Thyroid gland (tissue), 4 donors: ENCODE data around the gene CA10. TPM values are rescaled to one million over a fixed set of nuclear protein-coding genes. Genes with fewer than 3 reads are reported as not detected.

Experiments used
- DNase-seq, 2 donors: peaks; one replicate each; pipeline ENCODE4 v3.0.0-alpha.2; 2019
- H3K27ac ChIP-seq, 3 donors: fragments of 200-600 bp; sonication (generic); 1 replicate in 2 of 3; 2 replicates in 1 of 3; pipeline ENCODE4 v1.5.1; 2016 to 2019; ENCODE audit warnings: mild to moderate bottlenecking in 1 of 3, moderate library complexity in 1 of 3
- H3K27me3 ChIP-seq: fragments of 200-600 bp; sonication (generic); one replicate; pipeline ENCODE4 v1.5.1; 2019
- H3K36me3 ChIP-seq, 2 donors: fragments of 200-600 bp; sonication (generic); one replicate each; pipeline ENCODE4 v1.5.1; 2016 to 2019
- H3K4me1 ChIP-seq, 2 donors: fragments of 200-600 bp; sonication (generic); one replicate each; pipeline ENCODE4 v1.5.1; 2017 to 2019
- H3K4me3 ChIP-seq, 3 donors: fragments of 200-600 bp; sonication (generic); replicated peaks in 1 of 3; 1 replicate in 2 of 3; 2 replicates in 1 of 3; pipeline ENCODE4 v1.5.1; 2016; ENCODE audit warnings: mild to moderate bottlenecking in 1 of 3
- H3K9me3 ChIP-seq: fragments of 200-600 bp; sonication (generic); one replicate; pipeline ENCODE4 v1.5.1; 2017
- POLR2A ChIP-seq, 2 donors: fragments of 450-650 bp; IDR thresholded peaks; one replicate each; pipeline ENCODE4 v1.6.1; 2017; ENCODE audit warnings: antibody characterized with exemption in 2 of 2, mild to moderate bottlenecking in 2 of 2, moderate library complexity in 1 of 2
- WGBS, 2 donors: methylation state at CpG; one replicate each; pipeline ENCODE4 v1.1.5; 2017; 5-methylcytosine and 5-hydroxymethylcytosine counted together
- intact Hi-C: fragments of 100-400 bp; cut with DNase I; formaldehyde crosslinking; loops from one replicate; pipeline ENCODE4 v1.15.1; 2023
- total RNA-seq, 4 donors: library from RNA; depleted of rRNA; stranded (reverse); fragments of >200 nt; gene quantifications; one replicate each; pipeline ENCODE4 v1.2.3, GENCODE V29; 2016
- TF ChIP-seq, protein P1 (sequence below), 6 experiments: fragments of 200-600 bp in 3 of 6; fragments of 450-650 bp in 3 of 6; sonication (generic) in 3 of 6; IDR thresholded peaks; one replicate each; pipeline ENCODE4 v1.5.1; 2016 to 2019; ENCODE audit warnings: antibody characterized with exemption in 6 of 6, mild to moderate bottlenecking in 2 of 6, inconsistent platforms in 1 of 6, moderate library complexity in 1 of 6

CA10 gene
- total RNA-seq, 4 donors from 2014 or later, result not detected

DNA sequence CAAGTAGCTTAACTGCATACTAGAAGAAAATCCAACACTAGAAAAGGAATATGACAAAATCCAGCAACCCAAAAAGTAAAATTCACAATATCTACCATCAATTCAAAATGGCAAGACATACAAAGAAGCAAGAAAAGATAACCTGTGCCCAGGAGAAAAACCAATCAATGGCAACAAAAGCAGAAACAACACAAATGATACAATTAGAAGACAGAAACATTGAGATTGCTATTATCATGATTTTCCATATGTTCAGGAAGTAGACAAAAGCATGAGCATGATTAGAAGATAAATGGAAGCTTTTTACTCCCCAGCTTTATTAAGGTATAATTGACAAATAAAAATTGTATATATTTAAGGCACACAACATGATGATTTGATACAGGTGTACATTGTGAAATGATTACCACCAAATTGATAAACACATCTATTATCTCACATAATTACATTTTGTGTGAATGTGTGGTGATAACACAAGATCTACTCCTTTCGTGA lies 117.3 kb downstream of the CA10 start:
- no peaks in the 10 kb centered on the region for H3K27me3 ChIP-seq
- H3K27ac ChIP-seq, result no peak overlapping the region
- 86 to 96% methylated on average over 1 of the region's 1 CpG for WGBS, 2 donors
- H3K4me1 ChIP-seq, result no peaks in the 10 kb centered on the region
- H3K9me3 ChIP-seq, result no peaks in the 10 kb centered on the region
- H3K4me3 ChIP-seq, result no peak overlapping the region
- intact Hi-C loops, result no loop called here
- no peak for TF ChIP-seq POLR2A (IDR thresholded peaks at IDR 0.05)
- TF ChIP-seq, protein P1, sequence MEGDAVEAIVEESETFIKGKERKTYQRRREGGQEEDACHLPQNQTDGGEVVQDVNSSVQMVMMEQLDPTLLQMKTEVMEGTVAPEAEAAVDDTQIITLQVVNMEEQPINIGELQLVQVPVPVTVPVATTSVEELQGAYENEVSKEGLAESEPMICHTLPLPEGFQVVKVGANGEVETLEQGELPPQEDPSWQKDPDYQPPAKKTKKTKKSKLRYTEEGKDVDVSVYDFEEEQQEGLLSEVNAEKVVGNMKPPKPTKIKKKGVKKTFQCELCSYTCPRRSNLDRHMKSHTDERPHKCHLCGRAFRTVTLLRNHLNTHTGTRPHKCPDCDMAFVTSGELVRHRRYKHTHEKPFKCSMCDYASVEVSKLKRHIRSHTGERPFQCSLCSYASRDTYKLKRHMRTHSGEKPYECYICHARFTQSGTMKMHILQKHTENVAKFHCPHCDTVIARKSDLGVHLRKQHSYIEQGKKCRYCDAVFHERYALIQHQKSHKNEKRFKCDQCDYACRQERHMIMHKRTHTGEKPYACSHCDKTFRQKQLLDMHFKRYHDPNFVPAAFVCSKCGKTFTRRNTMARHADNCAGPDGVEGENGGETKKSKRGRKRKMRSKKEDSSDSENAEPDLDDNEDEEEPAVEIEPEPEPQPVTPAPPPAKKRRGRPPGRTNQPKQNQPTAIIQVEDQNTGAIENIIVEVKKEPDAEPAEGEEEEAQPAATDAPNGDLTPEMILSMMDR (IDR thresholded peaks at IDR 0.05), result no peak
- DNase-seq, result no peak
- H3K36me3 ChIP-seq, result no peaks in the 10 kb centered on the region

GRCh38 chr17:52036416-52036815 lies 122.1 kb downstream of the CA10 start:
- intact Hi-C loops, result no loop called here

GRCh38 chr17:52035336-52035915 lies 123.1 kb downstream of the CA10 start:
- Histone ChIP-seq H3K27me3 (no peaks in the 10 kb centered on the region), H3K27ac (no peak overlapping the region), H3K4me3 (no peak overlapping the region), H3K36me3 (no peaks in the 10 kb centered on the region), H3K9me3 (no peaks in the 10 kb centered on the region), H3K4me1 (no peaks in the 10 kb centered on the region)
- intact Hi-C loops, result no loop called here
- no peak for TF ChIP-seq POLR2A (IDR thresholded peaks at IDR 0.05)
- TF ChIP-seq, protein P1 (IDR thresholded peaks at IDR 0.05), result no peak
- 70 to 73% methylated on average over 6 of the region's 6 CpGs for WGBS, 2 donors
- no peak for DNase-seq

More at GRCh38 chr17:52036416-52036815, 122.1 kb downstream of the CA10 start:
- H3K27ac ChIP-seq, result no peak overlapping the region
- H3K4me3 ChIP-seq, result no peak overlapping the region
- H3K4me1 ChIP-seq, result no peaks in the 10 kb centered on the region
- TF ChIP-seq, protein P1 (IDR thresholded peaks at IDR 0.05), result no peak
- TF ChIP-seq POLR2A (IDR thresholded peaks at IDR 0.05), result no peak
- H3K9me3 ChIP-seq, result no peaks in the 10 kb centered on the region
- no peak for DNase-seq
- no peaks in the 10 kb centered on the region for H3K36me3 ChIP-seq
- no peaks in the 10 kb centered on the region for H3K27me3 ChIP-seq

- no peak for DNase-seq
- WGBS, 2 donors, result 75 to 82% methylated on average over 3 of the region's 3 CpGs
- no peak overlapping the region for H3K27ac ChIP-seq
- no peak overlapping the region for H3K4me3 ChIP-seq
- H3K4me1 ChIP-seq, result no peaks in the 10 kb centered on the region
- no peaks in the 10 kb centered on the region for H3K36me3 ChIP-seq
- H3K27me3 ChIP-seq, result no peaks in the 10 kb centered on the region
- intact Hi-C loops, result no loop called here
- no peak for TF ChIP-seq POLR2A (IDR thresholded peaks at IDR 0.05)
- TF ChIP-seq, protein P1 (IDR thresholded peaks at IDR 0.05), result no peak
- no peaks in the 10 kb centered on the region for H3K9me3 ChIP-seq
These were observed 126.1 kb downstream of the CA10 start for GRCh38 chr17:52032454-52032853.

- no peak for TF ChIP-seq POLR2A (IDR thresholded peaks at IDR 0.05)
- TF ChIP-seq, protein P1 (IDR thresholded peaks at IDR 0.05), result no peak
These were observed 128.5 kb downstream of the CA10 start for GRCh38 chr17:52030052-52030451.

More at GRCh38 chr17:52030052-52030451, 128.5 kb downstream of the CA10 start:
- no peaks in the 10 kb centered on the region for H3K27me3 ChIP-seq
- H3K9me3 ChIP-seq, result no peaks in the 10 kb centered on the region
- H3K36me3 ChIP-seq, result no peaks in the 10 kb centered on the region
- no peak overlapping the region for H3K27ac ChIP-seq
- no peak overlapping the region for H3K4me3 ChIP-seq
- intact Hi-C loops, result no loop called here
- H3K4me1 ChIP-seq, result no peaks in the 10 kb centered on the region
- DNase-seq, result no peak
- 43 to 44% methylated on average over 3 of the region's 3 CpGs for WGBS, 2 donors
